ENCODE measurements around the gene ANP32E.
A peak's percentile ranks its signal among the peaks of the same experiment; 100 is the strongest.
"Not testable (repeated sequence)": the region's sequence is repeated elsewhere in the genome, so short reads cannot be mapped to it uniquely, and the experiment has no call there.

ANP32E gene

DNA sequence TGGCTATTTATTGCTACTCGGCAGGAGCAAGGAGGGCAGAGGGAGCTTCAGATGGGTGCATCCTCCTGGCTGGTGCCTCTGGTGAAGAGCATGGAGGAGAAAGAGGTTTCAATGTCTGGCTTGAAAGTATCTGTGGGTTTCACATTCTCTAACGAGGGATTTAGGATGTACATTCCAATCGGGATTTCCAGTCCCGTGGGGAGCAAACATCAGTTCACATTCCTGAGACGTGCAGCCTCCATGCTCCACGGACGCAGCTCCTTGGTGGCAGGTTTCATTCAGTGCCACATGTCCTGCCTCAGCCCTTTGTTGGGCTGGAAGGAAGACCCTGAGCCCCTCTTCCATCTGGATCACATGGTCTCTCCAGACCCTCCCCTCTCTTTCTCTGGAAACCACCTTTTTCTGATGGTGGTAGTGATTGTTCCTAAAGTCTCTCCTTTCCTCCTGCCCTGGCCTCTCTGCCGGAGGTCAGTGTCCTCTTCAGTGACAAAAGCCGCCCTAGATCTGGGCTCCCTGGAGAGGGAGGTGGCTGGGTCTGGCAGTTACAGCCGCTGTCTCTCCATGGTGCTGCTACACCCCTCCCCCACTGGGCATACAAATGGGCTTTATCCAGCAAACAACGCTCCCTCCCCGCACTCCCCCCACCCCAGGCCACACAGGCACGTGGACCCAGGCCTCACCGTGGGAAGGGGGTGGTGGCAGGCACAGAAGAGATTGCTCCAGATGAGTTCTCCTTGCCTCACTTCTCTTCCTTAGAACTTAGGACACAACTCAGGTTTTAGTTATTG is 20.8 kb upstream of the ANP32E start:
- DNase-seq (ENCODE audit: low spot score), result no peak

DNA sequence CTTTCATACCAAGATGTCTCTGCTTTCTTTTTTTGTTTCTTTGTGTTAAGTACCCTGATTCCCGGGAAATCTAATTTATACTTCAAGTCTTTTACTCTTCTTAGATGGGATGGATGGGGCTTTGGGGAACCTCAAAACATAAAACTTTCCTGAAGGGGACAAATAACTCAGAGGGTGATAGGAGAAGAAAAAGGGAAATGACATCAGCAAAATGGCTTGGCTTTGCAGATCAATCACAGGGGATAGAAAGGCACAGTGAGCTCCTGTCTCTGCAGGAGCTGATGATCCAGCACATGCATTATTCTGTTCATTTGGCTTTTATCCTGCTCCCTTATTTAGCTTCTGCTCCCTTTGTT is 20.3 kb upstream of the ANP32E start:
- no peak for DNase-seq (ENCODE audit: low spot score)

DNA sequence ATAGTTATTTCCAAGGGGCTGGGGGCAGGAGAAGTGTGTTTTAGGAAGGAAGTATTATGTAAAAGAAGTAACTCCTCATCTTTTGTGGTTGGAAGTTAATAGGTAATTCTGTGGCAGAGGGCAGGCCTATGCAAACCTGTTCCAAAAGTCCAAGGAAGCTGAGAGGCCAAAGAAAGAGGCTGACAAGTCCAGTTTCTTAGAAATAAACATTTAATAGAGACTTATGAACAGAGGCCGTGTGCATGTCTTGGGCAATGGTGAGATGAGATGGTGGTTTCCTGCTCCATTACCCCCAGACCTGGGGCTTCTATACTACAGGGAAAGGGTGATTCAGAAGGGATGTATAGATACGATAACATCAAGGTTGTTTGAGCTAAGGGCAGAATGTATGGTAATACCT is 14.0 kb upstream of the ANP32E start:
- DNase-seq (ENCODE audit: low spot score), result no peak

DNA sequence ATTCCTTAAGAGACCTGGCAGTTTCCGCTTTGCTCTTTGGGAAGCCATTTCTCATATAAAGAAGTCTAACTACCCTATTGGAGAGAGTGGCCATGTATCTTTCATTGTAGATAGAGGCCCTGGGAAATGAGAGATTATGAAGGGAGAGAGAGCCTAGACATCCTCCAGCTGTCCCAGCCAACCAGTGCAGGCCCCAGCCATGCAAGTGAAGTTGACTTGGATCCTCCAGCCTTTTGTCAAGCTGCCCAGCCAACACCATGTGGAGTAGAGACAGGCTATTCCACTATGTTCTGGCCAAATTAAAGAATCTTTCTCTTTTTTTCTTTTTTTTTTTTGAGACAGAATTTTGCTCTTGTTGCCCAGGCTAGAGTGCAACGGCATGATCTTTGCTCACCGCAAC is 7.1 kb upstream of the ANP32E start:
- DNase-seq (ENCODE audit: low spot score), result no peak

DNA sequence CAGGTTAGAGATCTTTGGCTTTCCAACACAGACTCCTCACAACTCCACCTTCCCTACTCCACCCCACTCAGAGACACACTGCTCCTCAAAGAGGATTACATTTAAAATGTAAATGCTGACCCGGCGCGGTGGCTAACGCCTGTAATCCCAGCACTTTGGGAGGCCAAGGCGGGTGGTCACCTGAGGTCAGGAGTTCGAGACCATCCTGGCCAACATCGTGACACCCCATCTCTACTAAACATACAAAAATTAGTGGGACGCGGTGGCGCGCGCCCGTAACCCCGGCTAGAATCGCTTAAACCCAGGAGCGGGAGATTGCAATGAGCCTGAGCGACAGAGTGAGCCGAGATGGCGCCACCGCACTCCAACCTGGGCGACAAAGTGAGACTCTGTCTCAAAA is 1.8 kb upstream of the ANP32E start:
- DNase-seq (ENCODE audit: low spot score), result no peak

DNA sequence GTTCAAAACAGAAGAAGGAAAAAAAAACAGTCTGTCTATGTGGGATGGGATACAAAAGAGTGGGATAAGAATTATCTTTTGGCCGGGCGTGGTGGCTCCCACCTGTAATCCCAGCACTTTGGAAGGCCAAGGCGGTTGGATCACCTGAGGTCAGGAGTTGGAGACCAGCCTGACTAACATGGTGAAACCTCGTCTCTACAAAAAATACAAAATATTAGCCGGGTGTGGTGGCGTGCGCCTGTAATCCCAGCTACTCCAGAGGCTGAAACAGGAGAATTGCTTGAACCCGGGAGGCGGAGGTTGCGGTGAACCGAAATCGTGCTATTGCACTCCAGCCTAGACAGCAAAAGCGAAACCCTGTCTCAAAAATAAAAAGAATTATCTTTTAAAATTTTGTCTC is 1.3 kb upstream of the ANP32E start:
- not testable (repeated sequence) for DNase-seq (ENCODE audit: low spot score)

DNA sequence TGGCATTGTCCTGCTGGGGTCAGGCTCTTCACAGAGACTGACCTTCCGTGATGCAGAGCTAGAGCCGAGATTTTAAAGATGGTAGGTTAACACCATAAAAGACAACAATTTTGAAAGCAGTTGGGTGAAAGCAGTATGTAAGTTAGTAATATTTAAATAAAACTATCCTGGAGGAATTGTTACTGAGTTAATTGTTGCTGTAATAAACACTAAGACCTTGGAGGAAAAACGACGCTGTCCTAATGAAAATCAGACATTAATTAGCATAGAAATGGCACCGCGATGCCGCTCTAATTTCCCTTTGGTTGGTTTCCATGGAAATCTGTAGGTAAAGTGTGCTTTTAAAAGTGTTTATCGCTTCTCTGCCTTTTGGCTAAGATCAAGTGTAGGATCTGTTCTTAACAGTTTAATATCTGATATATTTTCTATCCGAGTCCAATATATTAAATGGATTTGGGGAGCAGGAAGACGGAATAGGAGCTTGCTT is 745 bp upstream of the ANP32E start:
- no peak for DNase-seq (ENCODE audit: low spot score)

DNA sequence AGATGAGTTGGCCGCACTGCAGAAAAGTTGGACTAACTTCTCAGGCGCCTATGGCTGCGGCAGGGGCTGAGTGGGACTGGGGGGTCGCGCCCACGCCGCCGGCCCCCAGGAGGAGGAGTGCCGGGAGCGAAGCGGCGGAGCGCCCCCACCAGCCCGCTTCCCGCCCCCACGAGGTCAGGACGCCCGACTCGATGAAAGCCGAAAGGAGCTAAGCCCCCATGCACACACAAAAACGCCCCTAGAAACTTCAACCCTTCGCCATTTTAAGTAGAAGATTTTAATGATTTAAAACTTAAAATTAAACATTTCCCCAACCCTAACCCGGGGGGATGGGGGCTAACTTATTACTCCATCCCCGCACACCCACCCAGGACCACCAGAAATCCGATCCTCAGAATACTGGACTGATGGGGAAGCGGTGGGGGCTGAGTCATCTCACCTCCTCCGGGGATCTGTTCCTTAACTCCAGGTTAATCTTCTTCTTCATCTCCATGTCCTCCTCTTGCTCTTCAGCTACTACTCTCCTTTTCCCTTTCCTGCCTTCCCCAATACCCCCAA is 539 bp downstream of the ANP32E start:
- peak; percentile 11 for DNase-seq (ENCODE audit: low spot score)

DNA sequence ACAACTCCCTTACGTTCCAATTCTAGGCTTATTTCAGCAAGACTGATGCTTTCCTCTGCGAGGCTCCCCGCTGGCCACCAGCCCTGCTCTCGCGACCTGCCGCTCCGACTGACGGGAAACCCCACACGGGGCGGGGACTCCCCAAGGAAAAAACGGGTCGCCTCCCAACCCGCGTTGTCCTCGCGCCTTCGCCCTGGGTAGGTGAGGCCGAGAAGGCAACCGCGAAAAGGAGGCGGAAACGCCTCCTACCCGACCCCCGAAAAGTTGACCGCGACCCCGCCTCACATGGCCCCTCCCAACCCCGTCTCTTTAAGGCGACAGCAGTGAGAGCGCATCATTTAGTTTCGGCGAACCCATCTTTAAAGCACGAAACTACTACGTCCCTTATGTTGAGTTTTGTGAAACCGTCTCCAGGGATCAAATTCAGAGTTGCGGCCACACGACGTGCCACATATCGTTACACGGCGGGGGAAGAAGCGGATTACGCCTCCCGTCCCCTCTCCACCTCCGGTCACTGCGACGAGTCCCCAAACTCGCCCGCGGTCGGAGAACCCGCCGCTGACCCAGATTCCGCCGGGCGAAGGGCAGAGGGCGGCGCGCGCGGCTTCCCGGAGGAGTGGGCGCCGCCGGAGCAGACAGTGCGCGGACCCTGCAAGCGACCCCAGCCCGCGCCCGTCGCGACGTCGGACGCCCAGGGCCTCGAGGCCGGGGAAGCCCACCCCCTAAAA is 1.2 kb downstream of the ANP32E start:
- DNase-seq (ENCODE audit: low spot score), result peak; percentile 87

DNA sequence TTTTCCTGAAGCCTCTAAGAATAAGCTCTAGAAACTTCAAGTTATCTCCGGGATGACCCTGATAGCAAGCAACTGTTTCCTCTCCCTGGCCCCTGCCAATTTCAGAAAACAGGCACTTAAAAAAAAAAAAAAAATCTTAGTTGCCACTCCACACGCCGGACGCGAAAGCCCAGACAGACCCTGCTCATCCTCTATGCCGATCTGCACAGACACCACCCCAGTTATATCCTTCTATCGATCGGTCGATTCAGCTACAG is 1.7 kb downstream of the ANP32E start:
- DNase-seq (ENCODE audit: low spot score), result no peak

DNA sequence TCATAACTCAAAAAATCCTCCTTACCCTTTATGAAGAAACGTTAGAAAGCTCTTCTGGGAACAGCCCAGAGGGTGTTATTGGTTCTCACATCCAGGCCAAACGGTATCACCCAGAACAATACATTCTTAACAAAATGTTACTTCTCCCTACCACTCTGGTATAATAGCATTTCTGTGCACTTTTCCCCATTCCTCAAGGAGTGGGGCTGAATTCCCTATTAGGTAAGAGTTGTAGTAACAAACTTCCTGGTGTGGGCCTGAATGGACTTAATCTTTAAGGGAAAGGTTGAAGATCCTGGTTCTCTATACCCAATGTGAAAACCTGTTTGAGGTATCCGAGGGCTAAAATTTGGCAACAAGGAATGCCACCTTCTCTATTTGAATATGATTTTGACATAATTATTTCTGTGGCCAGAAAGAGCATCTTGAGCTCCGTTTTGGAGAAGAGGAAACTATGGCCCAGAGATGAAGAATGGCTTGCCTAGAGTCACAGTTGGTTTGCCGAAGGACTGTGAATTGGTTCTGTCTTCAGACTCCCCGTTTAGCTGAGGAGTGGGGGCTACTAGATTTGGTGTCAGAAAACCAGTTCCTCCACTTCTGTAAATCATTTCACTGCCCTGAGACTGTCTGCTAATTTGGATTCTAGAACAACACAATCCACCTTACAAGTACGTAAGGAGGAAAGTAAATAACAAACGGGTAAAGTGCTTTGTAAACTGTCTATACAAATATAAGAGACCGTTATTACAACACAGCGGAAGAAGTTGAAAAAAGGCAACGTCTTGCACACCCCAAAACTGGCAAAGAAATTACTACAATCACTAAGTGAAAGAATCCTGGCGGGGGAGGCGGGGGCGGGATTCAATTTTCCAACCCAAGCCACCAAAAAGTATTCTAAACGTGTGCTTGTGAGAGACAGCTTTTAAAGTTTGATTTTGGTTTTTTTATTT is 2.3 kb downstream of the ANP32E start:
- DNase-seq (ENCODE audit: low spot score), result peak; percentile 27

DNA sequence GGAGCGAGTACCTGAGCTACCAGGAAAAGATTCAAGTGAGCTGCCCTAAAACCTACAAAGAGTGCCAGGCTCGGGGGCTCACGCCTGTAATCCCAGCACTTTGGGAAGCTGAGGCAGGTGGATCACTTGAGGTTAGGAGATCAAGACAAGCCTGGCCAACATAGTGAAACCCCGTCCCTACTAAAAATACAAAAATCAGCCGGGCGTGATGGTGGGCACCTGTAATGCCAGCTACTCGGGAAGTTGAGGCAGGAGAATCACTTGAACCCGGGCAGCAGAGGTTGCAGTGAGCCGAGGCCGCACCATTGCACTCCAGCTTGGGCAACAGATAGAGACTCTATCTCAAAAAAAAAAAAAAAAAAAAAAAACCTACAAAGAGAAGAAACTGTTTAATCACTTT is 3.0 kb downstream of the ANP32E start:
- DNase-seq (ENCODE audit: low spot score), result not testable (repeated sequence)

DNA sequence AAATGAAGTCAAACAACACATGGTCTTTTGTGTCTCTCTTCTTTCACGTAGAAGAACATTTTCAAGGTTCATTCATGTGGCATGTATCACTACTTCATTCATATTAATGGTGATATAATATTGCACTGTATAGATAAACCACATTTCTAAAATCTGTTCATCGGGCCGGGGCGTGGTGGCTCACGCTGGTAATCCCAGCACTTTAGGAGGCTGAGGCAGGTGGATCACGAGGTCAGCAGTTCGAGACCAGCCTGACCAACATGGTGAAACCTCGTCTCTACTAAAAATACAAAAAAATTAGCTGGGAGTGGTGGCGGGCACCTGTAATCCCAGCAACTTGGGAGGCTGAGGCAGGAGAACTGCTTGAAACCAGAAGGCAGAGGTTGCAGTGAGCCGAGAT is 7.7 kb downstream of the ANP32E start:
- not testable (repeated sequence) for DNase-seq (ENCODE audit: low spot score)

DNA sequence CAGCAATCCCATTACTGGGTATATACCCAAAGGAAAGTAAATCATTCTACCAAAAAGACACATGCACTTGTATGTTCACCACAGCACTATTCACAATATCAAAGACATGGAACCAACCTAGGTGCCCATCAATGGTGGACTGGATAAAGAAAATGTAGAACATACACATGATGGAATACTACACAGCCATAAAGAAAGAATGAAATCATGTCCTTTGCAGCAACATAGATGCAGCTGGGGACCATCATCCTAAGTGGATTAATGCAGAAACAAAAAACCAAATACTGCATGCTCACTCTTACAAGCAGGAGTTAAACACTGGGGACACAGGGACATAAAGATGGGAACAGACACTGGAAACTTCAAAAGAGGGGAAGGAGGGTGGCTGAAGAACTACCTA is 8.7 kb downstream of the ANP32E start:
- DNase-seq (ENCODE audit: low spot score), result no peak

DNA sequence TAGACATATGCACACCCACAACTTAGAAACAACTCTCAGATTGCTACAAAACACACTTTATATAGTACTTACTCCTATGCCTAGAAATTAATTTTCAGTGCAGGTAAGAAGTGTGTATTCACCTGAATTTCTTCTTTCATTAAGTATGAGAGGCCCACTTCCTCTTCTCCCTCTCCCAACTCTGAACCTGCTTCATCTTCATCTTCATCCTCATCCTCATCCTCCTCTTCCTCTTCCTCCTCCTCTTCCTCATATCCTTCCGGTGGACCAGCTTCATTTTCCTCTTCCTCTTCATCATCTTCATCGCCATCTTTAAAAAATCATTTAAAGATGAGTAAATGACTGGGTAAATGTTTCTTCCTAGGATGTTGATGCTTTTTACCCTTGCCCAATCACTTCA is 9.4 kb downstream of the ANP32E start:
- no peak for DNase-seq (ENCODE audit: low spot score)

DNA sequence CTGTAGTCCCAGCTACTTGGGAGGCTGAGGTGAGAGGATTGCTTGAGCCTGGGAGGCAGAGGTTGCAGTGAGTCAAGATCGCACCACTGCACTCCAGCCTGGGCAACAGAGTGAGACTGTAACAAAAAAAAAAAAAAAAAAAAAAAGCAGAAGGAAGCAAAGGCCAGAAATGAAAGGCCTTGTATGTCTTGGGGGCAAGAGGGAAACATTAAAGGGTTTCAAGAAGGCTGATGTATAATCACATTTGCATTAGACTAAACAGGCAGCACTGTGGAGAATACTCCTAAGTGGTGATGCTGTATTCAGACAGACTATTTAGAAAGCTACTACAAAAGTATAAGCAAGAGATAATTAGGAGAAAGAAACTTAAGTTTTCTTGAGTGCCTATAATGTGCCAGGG is 10.4 kb downstream of the ANP32E start:
- no peak for DNase-seq (ENCODE audit: low spot score)

DNA sequence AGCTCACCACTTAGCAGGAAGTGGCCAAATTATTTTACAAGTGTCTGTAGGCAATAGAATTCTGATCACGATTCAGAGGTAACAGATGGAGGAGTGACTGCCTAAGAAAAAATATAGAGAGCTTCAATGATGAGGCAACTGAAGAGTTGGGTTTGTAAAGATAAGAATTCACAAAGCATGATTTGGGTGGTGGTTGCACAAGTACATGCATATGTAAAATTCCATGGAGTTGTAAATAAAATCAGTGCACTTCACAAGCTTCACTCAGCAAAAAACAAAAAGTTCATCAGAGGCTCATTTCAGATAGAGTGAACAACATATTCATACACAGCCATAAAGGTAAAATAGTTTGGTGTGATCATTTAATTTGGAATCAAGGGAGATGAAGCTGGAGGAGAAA is 10.9 kb downstream of the ANP32E start:
- DNase-seq (ENCODE audit: low spot score), result no peak

DNA sequence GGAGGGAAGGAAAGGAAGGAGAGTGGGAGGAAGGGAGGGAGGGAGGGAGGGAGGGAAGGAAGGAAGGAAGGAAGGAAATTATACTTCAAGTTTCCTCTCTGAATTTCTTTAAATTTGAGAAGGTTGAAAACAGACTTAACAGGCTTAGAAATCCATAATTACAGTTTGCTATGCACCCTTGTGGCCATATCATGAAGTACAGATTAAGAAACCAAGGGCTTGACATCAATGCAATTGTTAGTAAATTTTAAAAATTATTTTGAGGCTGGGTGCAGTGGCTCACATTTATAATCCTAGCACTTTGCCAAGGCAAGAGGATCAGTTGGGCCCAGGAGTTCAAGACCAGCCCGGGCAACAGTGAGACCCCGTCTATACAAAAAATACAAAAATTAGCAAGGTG is 14.4 kb downstream of the ANP32E start:
- DNase-seq (ENCODE audit: low spot score), result peak; percentile 38

DNA sequence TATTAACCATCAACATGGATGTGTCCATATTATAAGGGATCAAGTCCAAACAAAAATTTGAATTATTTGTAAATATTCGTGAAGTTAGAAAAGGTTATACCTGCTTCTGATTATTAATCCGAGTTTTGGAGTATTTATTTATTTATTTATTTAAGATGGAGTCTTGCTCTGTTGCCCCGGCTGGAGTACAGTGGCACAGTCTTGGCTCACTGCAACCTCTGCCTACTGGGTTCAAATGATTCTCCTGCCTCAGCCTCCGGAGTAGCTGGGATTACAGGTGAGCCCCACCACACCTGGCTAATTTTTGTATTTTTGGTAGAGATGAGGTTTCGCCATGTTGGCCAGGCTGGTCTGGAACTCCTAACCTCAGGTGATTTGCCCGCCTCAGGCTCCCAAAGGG is 20.1 kb downstream of the ANP32E start:
- not testable (repeated sequence) for DNase-seq (ENCODE audit: low spot score)

DNA sequence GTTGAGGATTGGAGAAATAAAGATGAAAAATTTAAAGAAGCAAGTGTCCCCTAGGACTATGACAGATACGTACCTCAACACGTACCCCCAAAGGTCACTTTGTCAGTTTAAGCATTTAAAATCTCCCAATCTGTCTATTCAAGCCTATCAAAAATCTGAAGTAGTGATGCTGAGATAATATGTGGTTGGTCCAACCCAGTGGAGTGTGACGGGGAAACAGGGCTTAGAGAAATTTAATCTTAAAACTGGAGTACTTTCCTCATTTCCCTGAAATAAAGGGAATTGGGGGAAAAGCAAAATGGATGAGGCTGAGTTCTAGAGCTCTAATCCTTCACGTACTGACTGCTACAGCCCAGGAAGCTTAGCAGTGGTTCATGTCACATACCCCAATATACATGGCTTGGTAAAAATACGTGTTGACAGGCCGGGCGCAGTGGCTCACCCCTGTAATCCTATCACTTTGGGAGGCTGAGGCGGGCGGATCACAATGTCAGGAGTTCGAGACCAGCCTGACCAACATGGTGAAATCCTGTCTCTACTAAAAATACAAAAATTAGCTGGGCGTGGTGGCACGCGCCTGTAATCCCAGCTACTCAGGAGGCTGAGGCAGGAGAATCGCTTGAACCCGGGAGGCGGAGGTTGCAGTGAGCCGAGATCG is 21.7 kb downstream of the ANP32E start:
- not testable (repeated sequence) for DNase-seq (ENCODE audit: low spot score)

DNA sequence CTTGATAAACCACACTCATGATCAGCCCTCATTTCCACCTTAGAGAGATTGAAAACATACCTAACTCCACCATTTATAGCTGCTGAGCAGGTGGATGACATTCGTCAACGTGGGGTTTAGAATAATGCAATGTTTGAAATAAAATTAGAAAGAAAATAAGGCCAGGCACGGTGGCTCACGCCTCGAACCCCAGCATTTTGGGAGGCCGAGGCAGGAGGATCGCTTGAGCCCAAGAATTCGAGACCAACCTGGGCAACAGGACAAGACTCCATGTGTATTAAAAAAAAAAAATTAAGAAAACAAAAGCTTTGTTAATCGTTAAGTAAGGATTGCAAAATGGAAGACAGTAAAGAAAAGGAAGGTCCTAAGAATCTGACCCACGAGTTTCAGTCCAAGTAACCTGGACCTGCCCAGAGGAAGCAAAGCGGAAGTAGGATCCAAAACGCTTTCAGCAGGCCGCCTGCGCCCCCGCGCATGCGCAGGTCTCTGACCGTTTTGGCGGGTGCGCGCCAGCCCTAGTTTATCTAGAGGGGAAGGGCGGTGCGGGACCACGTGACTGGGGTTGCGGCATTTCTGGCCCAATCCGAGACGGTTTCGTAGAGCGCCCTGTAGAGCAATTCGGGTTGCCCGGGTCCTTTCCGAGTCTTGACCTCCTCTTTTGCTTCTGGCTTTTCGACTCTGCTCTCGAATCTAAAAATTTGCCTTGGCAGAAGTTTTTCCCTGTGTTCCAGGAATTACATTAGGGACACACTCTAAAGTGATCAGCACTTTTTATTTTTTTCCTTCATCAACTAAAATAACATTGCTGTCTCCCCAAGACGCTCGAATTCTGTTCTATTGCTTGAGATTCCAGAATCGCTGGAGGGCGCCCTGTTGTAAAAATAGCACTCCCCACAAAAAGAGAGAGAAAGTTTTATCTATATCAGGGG is 22.5 kb downstream of the ANP32E start:
- DNase-seq (ENCODE audit: low spot score), result peak; percentile 92
